Activated CD4-positive, CD25-positive, alpha-beta regulatory T cell (primary cell): ENCODE data around the gene RAB17.

ENCODE experiments used
- DNase-seq, 4 experiments: peaks; one replicate each; lab custom pipeline; 2025; lab: John Stamatoyannopoulos, UW

RAB17 gene, protein sequence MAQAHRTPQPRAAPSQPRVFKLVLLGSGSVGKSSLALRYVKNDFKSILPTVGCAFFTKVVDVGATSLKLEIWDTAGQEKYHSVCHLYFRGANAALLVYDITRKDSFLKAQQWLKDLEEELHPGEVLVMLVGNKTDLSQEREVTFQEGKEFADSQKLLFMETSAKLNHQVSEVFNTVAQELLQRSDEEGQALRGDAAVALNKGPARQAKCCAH

DNA sequence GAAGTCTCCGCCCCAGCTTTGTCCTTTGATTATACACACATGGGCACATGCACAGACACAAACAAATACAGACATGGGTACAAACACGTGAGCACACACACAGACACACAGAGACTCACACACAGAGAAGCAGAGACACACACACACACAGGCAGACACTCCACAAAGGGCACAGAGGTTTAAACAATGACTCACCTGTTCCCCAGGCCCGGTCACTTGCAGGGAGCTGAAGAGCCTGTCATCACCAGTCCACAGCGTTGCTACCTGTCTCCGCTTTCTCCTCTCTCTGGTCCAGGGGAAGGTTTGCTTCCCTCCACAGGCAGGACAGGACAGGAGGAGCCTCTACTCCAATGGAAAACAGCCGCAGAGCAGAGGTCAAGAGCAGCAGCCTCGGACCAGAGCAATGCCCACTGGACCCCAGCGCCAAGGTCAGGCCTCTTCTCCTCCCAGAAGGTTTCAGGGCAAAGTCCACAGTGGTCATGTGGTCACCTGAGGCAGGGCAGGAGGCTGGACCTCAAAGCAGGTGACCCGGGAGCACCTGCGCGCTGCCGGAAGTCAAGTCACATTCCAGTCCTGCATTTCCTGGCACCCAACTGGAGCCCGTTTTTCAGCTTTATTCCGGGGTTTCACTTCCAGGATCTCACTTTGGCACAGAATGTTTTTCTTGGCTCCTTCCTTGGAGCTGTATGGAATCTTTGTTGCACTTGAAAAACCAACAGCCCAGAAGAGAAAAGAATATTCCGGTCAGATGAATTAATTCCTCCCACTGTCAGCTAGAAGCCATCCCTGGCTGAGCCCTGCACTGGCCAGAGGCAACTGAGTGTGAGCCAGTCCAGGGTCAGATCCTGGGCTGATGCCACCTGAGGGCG, at the start of gene RAB17:
TSS of gene RAB17 (minus strand) at position 463 of the 869 bp plus-strand sequence. CDS start 4,580 bp downstream, outside the sequence.
- no peak for DNase-seq

DNA sequence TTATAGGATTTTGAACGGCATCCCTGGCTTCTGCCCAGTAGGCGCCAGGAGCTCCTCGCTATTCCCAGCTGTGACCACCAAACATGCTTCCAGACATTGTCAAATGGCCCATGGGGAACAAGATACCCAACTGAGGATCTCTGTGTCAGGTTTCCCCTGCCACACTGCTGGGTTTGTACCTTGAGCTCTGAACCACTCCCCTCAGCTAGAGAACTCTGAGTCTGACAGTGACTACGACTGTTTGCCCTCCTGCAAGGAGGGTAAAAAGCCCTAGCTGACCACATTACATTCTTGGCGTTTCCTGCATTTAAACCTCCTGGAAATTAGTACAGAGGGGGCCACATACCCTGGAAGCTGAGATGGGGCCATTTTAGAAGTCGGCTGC, 49.3 kb upstream of the RAB17 start:
- no peak for DNase-seq

DNA sequence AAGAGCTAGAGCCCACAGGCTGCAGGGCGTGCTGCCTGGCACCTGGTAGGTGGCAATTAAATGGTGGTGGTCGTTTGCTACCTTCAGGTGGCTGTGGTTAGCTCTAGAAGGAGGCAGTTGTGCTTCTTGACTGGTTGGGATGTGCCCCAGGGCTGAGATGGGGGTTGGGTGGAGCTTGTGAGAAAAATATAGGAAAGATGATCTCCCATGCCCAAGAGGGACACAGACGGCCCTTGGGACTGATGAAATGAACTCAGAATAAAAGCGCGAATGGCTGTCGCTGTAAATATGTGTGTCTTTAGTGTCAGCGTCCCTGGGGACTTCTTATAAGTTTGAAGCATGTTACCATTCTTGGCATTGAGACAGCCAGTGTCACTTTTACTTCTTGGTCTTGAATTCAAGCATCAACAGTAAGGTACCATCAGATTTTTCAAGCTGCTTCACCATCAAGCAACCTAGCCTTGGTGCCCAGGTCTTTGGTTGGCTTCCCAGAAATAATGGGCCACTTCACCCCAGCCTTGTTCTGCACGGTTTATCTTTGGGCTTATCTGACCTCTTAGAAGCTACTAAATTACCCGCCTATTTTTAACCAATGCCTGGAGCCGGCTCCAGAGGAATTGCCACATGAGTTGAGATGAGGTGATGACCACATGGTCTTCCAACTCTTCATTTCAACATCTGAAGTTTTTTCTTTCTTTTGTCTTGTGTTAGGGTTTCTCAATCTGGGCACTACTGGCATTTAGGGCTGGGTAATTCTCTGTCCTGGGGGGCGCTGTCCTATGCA, 48.7 kb upstream of the RAB17 start:
- DNase-seq = no peak

DNA sequence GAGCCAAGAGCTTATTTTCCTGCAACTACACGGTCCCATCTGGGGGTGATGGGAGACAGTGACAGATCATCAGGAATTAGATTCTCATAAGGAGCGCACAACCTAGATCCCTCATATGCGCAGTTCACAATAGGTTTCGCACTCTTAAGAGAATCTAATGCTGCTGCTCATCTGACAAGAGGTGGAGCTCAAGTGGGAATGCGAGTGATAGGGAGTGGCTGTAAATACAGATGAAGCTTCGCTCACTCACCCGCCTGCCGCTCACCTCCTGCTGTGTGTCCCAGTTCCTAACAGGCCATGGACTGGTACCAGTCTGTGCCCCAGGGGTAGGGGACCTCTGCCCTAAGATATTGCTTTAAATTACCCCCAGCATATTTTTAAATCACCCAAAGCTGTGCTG, 47.6 kb upstream of the RAB17 start:
- DNase-seq = no peak

DNA sequence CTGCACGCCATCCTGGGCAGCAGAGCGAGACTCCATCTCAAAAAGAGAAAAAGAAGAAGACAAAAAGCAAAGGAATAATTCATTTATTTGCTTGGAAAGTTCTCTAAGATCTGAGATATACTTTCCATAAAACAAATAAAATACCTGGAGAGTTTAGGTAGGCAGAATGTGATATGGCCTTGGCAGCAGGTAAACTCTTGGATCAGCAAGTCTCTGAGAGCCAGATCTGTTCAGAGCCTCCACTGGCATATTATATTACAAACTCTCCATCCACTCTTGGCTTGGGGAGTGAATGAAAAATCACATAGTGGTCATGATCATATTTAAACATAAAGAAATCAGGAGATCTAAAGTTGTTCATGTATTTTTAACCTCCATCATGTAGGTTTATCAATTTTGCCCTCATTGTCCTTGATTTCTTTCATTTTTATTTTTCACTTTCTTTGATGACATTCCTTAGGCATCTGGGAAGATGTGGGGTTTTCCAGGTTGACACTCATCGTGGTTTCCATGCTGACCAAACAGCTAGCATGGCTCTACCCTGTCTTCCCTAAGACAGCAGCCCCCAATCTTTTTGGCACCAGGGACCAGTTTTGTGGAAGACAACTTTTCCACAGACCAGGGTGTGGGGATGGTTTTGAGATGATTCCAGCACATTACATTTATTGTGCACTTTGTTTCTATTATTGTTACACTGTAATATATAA, 47.0 kb upstream of the RAB17 start:
- DNase-seq = no peak

DNA sequence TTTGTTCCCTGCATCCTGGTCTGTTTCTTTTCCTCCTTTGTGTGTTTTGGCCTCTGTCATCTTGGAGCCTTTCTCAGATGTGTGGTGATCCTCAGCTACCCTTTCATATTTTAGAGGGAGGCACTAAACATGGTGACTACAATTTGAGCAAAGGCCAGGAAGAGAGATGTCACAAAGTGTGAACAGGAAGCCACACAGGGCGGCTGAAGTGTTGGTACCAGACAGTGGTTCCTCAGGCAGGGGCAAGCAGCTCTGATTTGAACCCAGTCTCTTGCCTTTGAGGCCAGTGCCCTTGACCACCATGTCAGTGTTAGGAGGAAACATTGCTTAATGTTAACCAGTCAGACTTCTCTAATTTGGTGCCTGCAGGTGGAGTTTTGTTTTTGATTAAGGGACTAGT, 46.0 kb upstream of the RAB17 start:
- DNase-seq = no peak

DNA sequence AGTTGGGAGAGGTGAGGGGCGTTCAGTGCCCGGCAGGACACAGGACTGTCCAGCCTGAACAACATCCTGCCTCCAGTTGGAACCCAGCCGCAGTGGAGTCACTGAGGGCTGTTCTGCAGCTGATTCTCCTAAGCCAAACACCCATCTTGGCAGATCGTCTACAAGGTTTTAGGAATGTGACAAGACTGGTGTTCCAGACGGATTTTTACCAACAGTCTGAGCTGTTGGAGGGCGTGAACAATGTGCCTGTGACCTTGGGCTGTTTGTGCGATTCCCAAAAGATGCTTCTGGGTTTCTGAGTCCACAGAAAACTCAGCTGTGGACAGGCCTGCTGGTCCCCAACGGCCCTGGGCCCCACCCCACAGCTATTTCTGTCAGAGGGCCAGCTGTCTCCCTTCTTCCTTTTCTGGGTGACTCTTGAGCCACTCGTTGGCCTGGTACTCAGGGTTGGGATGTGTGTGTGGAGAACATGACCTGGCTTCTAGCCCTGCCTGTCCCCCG, 42.6 kb upstream of the RAB17 start:
- no peak for DNase-seq

DNA sequence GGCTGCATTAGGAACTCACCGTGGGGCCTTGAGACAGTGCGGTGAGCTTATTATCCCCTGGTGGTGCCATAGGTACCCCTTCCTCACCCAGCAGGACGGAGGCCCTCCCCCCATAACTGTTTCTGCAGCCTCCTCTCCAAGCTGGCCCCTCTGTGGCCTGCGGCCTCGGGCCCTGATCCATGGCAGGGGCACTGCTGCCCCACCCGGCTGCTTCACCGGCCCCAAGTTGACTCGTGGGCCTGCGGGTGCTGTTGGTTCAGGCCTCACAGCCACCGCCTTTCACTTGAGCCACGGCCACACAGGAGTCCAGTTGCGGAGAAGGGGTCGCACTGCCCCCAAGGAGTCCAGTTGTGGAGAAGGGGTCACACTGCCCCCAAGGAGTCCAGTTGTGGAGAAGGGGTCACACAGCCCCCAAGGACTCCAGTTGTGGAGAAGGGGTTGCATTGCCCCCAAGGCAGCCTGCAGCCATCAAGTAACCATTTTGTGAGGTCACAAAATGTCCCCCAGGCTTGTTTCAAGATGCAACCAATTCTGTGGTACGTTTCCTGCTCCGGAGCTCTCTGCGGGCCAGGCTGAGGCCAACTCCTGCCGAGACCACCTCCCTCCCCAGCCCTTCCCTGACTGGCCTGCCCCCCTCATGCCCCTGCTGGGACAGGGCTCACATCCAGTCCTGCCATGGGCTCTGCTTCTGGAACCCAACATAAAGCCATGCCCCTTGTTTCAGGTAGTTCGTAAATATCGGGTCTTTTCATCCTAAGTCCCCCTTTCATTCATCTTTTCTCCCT, 41.5 kb upstream of the RAB17 start:
- no peak for DNase-seq

DNA sequence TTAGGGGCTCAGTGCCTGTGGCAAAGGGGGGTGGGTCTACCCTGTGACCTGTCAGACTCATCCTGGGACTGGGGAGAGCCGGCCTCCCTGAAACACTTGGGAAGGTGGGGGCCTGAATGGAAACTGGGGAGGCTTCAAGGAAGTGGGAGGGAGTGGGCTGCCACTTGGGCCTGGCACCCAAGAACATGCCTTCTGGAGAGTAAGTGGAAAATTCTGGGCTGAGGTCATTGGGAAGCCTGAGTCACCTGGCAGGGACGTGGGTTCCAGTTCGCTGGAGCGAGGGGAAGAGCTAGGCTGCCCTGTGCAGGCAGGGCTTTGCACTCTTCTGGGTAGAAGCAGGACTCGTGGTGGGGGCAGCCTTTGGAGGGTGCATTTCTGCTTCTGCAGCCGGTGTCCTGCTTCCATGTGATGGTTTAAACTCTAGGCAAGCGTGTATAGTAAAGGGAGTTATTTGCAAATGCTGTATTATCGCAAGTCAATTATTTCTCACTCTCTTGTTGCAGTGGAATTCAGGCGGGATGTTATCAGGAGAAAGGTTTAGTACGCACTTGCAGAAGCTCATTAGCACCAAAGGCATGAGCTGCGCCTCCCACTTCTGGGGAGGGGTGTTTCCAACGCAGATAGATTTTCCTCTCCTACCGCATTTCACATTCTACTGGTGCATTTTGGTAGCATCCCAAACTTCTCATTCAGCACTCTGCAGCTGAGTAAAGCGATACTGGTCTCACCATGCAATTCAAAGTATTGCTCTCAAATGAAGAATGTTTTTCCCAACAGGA, 40.7 kb upstream of the RAB17 start:
- no peak for DNase-seq

DNA sequence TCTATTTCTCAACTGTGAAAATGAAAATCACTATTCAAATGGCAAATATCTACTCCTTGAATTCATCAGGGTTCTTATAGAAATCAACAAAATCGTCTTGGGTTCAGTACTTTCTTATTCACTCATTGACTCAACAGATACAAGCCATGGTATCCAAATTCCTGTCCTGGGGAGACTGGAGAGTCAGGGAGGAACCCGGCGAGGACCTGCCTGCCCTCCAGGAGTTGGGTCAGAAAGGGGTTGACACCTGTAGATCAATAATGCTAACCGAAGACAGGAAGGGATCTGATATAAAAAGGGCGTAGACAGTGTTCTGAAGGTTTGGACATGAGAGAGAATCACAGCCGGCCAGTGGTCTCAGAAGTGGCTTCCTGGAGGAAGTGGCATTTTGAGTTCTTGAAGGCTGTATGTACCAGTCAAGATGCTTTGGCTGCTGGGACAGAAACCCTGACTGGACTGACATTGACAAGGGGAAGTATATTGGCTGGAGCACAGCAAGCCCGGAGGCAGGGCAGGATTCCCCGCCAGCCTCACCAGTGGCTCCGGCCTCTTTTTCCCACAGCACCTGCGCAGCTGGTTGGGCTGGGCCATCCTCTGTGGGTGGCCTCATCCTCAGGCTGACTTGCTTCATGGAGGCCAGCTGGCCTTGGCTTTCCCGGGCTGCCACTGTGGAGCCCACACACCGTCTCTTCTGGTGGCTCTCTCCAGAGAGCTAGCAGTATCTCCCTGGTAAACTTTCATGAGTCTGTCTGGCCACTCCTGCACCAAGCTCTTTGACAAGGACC, 39.9 kb upstream of the RAB17 start:
- DNase-seq = no peak

DNA sequence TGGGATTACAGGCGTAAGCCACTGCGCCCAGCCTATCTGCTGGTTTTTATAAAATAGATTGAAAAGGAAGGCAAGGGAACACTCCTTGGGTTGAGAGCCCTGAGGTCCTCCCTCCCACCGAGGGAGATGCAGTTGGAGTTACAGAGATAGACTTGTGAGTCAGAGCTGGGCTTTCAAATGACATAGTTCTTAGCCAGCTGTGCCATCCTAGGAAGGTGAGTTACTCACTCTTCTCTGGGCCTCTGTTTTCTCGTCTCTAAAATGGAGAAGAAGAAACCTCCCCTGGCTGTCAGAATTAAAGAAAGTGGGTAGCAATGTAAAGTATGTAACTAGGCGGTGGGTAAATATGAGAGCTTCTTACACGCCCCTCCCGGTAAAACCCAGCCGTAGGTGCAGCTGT, 39.2 kb upstream of the RAB17 start:
- DNase-seq = no peak

DNA sequence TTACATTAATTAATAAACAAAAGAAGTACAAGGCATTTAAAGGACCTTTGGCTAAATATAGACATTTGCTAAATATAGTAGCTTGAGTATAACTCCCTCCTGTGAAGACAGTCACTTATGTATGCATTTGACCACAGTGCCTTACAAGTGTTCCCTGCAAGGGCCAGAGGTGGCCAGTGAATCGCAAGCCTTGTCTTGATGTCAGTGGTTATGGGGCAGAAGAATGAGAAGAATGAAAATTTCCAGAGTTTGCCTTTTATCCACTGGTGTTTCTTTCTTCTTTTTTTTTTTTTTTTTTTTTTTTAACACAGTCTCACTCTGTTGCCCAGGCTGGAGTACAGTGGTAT, 38.6 kb upstream of the RAB17 start:
- DNase-seq = no peak

DNA sequence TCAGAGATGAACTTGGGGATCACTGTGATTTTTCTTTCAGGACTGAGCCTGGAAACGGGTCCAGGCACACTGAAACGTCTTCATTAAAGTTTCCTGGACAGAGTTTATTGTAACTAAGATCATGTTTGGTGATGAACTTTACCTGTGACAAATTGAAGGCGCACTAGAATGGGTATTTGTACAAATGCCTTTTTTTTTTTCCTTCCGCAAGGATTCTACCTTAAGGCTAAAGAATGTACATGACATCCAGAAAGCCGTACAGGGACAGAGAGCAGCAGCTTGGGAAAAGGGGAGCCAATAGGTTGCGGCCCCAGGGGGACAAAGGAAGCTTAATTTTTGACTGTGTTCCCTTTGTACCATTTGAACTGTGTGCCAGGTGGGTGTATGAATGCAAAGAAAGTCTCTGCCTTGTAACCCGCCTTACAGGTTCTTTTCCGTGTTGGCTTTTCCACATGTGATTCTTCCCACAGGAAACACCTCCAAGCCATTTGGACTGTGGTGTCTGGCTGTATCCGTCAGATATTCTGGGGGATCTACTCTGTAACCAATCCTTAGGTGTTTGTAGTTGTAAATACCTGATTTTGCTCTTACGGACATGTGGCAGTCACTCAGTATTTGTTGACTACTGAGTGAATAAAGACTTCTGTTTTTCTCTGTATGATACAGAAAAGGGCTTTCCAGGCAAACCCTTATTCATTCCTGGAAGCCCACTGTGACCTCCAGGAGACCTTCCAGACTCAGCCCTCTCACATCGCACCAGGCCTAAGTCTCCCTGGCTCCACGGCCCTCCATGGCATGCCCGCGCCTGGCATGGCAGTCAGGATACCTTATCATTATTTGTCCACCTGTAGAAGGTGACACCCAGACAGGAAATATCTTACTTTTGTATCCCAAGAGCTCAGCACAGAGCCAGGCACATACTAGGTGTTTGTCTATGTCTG, 38.0 kb upstream of the RAB17 start:
- no peak for DNase-seq

DNA sequence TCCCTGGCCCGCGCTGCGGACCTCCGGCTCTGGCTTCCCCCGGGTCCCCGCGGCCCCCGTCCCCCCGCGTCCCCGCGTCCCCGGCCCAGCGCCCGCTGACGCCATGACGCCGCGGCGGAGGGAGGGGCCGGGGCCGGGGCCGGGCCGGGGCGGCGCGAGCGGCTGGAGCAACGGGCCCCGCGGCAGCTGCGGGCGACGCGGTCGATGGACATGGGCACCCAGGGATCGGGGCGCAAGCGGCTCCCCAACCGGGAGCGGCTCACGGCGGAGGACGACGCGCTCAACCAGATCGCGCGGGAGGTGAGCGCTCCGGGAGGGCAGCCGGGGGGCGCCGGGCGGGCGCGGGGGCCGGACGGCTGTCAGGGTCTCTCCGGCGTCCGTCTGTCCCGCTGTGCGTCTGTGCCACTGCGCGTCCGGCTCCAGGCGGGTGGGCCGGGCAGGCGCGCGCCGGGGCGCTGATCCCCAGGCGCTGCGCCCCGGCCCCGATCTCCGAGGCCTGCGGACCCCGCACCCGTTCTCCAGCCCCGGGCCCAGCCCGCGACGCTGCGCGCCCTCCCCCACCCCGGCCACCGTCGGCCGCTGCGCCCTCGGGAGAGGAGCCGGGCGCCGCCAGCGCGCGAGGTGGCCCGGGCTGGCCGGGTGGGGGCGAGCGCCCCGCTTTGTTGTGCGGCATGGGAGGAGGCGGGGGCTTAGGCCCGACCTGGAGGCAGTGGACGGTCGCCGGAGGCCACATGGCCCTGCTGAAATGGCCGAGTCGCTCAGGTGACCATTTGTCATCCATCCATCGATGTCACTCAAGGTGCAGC, 37.1 kb upstream of the RAB17 start, which contains the start of gene LRRFIP1:
TSS of gene LRRFIP1 (plus strand) at position 147 of the 806 bp plus-strand sequence. CDS start at position 205, 58 bp downstream.
- no peak for DNase-seq

DNA sequence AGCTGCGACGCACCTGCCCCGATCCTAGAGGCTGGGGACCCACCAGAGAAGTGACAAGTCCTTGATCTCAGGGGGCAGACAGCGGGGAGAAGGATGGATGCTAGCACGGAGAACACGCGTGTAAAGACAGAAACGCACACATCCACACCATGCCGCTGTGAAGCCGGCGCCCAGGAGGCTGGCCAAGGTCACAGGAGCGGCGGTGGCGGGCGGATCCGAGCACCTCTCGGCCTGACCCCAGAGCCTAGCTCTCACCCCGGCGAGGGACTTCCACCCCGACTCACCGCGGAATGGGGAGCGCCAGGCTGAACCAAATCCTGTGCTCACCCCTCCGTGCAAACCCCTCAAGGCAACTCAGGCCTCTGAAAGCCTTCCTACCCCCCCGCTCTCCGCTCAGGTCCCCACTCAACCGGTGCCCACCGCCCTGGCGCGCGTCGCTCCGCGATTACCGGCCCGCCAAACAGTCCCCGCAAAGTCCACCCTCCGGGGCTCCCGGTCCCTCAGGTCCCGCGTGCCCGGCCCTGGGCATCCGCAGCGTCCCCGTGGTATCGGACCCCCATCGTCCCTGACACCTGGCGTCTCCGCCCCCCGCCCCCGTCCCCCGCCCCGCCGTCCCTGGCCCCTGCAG, 36.4 kb upstream of the RAB17 start:
- no peak for DNase-seq

DNA sequence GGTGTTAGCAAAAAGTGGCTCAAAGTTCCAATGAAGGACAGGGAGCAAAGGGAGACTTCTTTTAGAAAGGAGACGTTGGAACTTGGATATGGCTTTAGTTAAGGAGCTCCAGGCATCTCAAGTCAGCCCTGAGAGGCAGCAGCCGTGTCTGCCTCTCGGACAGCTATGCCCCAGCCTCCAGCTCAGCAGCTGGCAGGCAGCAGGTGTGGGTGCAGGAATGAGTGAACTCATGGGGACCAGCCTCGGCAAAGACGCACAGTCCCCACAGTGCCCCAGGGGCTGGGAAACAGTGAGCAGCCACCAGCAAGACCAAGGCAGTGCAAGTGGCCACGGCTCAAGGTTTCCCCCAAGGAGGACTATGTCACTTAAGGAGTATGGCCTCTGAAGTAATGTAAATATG, 35.2 kb upstream of the RAB17 start:
- DNase-seq = no peak

DNA sequence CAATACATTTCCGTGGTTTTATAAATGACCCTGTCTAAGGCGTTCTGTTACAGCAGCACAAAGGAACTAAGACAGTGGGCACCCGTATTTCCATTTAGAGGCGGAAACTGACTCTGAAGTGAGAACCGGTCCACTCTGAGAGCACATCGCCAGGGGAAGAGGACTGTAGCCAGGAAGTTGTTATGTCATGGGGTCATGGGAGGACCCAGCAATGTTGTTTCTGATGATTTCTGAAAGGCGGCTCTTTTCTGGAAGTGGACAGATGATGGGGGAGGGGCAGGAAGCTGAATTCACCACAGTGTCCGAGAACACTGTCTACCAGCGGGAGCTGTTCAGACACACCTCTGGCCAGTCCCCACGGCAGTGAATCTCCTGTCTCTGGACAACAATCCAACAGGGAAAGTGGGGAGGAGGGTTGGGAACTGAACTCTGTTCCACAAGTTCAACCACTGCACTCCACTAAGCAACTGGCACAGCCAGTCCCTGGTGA, 34.7 kb upstream of the RAB17 start:
- DNase-seq = no peak
